ENCODE results near the gene C5orf24. TPM values are rescaled to one million over a fixed set of nuclear protein-coding genes. Genes with fewer than 3 reads are reported as not detected.

C5orf24 gene
- total RNA-seq: 42.2 and 43.2 TPM in 2 replicates

DNA sequence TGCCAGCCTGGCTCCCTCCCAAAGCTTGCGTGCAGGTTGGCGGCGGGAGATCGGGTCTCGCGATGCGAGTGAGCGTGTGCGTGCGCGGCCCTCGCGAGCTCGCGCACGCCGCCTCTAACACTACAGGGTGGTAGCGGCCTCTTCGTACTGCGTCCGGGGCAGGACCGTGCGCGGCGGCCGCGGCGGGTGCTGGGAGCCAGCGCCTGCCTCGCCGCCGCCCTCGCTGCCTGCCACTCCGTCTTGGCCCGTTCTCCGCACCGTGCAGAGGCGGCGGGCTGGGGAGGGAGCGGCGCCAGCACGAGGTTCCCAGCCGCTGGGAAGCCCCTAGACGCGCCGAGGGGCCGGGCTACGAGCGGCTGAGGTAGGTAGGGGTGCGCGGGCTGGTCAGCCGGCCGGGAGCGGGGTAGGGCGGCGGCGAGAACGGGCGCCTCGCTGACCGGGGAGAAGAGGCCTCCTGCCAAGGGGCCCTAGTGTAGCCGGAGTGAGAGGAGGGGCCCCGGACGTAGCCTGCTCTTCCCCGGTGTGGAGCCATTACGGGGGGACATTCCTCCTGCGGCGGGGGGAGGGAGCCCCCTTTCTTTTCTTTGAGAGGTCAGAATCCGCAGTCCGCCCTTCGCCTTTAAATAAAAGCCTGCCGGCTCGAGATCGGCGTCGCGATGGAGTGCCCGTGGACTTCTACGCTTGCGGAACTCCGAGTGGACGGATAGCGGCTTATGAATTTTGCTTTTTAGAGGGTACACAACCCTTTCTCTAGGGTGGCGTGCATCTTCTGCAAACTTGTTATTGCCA is at the start of gene C5orf24:
TSS of gene C5orf24 (plus strand) at position 117 of the 789 bp plus-strand sequence. CDS start 8,933 bp downstream, outside the sequence.
- no peaks in the 10 kb centered on the region for H3K9me3 Mint-ChIP-seq
- intact Hi-C loops (cut with micrococcal nuclease): loop anchor here (1.0 to 10.0 kb wide), 12 partner anchors 28 to 841 kb away; partner anchors contain the start of genes CAMLG, DDX46, JADE2 and PPP2CA
- H3K27me3 Mint-ChIP-seq (ENCODE audit: insufficient read depth): no peaks in the 10 kb centered on the region
- H3K4me3 Mint-ChIP-seq: peak within 1 kb of the TSS; percentile 97
- peaks cover 25% of the 10 kb centered on the region for H3K4me1 Mint-ChIP-seq (ENCODE audit: low read depth)
- H3K36me3 Mint-ChIP-seq (ENCODE audit: low read depth): peaks cover 15% of the 10 kb centered on the region
- peak within 1 kb of the TSS; percentile 97 for H3K27ac Mint-ChIP-seq
- peak; percentile 90 for DNase-seq (ENCODE audit: low spot score)

GRCh38 chr5:134798468-134798867 is 47.3 kb upstream of the C5orf24 start:
- DNase-seq (ENCODE audit: low spot score): no peak
- Mint-ChIP-seq H3K36me3 (ENCODE audit: low read depth) (peaks cover 51% of the 10 kb centered on the region), H3K27ac (no peak overlapping the region), H3K4me3 (no peak overlapping the region), H3K27me3 (ENCODE audit: insufficient read depth) (no peaks in the 10 kb centered on the region), H3K4me1 (ENCODE audit: low read depth) (no peaks in the 10 kb centered on the region), H3K9me3 (no peaks in the 10 kb centered on the region)
- intact Hi-C loops (cut with micrococcal nuclease): no loop called here

- intact Hi-C loops (cut with micrococcal nuclease): no loop called here
- no peaks in the 10 kb centered on the region for H3K27me3 Mint-ChIP-seq (ENCODE audit: insufficient read depth)
- H3K4me3 Mint-ChIP-seq: no peak overlapping the region
- H3K27ac Mint-ChIP-seq: no peak overlapping the region
- no peak for DNase-seq (ENCODE audit: low spot score)
- H3K36me3 Mint-ChIP-seq (ENCODE audit: low read depth): peaks cover 26% of the 10 kb centered on the region
- no peaks in the 10 kb centered on the region for H3K4me1 Mint-ChIP-seq (ENCODE audit: low read depth)
- no peaks in the 10 kb centered on the region for H3K9me3 Mint-ChIP-seq
Observed at GRCh38 chr5:134803821-134804220, 41.9 kb upstream of the C5orf24 start.

GRCh38 chr5:134813407-134813806 is 32.4 kb upstream of the C5orf24 start:
- peaks cover 33% of the 10 kb centered on the region for H3K36me3 Mint-ChIP-seq (ENCODE audit: low read depth)
- no peaks in the 10 kb centered on the region for H3K27me3 Mint-ChIP-seq (ENCODE audit: insufficient read depth)
- H3K4me3 Mint-ChIP-seq: no peak overlapping the region
- intact Hi-C loops (cut with micrococcal nuclease): loop anchor here (2.0 to 5.0 kb wide), 2 partner anchors 61 to 206 kb away; partner anchors contain the start of gene TXNDC15
- H3K9me3 Mint-ChIP-seq: no peaks in the 10 kb centered on the region
- DNase-seq (ENCODE audit: low spot score): peak; percentile 29
- peak overlapping the region; percentile 77 for H3K27ac Mint-ChIP-seq
- peaks cover 9% of the 10 kb centered on the region for H3K4me1 Mint-ChIP-seq (ENCODE audit: low read depth)

DNA sequence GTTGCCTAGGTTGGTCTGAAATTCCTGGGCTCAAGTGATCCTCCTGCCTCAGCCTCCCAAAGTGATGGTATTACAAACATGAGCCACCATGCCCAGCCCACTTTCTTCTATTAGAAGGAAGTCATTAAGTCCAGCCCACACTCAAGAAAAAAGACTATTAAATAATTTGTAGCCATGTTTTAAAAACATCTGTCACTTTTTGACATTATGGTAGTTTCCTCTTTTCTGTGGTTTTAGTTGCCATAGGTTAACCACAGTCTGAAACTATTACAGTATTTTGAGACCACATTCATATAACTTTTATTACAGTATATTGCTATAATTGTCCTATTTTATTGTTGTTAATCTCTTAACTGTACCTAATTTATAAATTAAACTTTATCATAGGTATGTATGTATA is 31.9 kb upstream of the C5orf24 start:
- intact Hi-C loops (cut with micrococcal nuclease): loop anchor here (1.0 to 5.0 kb wide), 3 partner anchors 31 to 207 kb away; partner anchors contain the start of genes C5orf24 and TXNDC15
- no peaks in the 10 kb centered on the region for H3K27me3 Mint-ChIP-seq (ENCODE audit: insufficient read depth)
- H3K4me1 Mint-ChIP-seq (ENCODE audit: low read depth): peaks cover 9% of the 10 kb centered on the region
- H3K9me3 Mint-ChIP-seq: no peaks in the 10 kb centered on the region
- H3K36me3 Mint-ChIP-seq (ENCODE audit: low read depth): peaks cover 33% of the 10 kb centered on the region
- no peak overlapping the region for H3K27ac Mint-ChIP-seq
- no peak overlapping the region for H3K4me3 Mint-ChIP-seq
- DNase-seq (ENCODE audit: low spot score): no peak

GRCh38 chr5:134817006-134817405 is 28.8 kb upstream of the C5orf24 start:
- peaks cover 32% of the 10 kb centered on the region for H3K36me3 Mint-ChIP-seq (ENCODE audit: low read depth)
- no peak for DNase-seq (ENCODE audit: low spot score)
- H3K4me1 Mint-ChIP-seq (ENCODE audit: low read depth): peaks cover 9% of the 10 kb centered on the region
- no peaks in the 10 kb centered on the region for H3K9me3 Mint-ChIP-seq
- H3K27ac Mint-ChIP-seq: no peak overlapping the region
- intact Hi-C loops (cut with micrococcal nuclease): no loop called here
- no peak overlapping the region for H3K4me3 Mint-ChIP-seq
- H3K27me3 Mint-ChIP-seq (ENCODE audit: insufficient read depth): no peaks in the 10 kb centered on the region

DNA sequence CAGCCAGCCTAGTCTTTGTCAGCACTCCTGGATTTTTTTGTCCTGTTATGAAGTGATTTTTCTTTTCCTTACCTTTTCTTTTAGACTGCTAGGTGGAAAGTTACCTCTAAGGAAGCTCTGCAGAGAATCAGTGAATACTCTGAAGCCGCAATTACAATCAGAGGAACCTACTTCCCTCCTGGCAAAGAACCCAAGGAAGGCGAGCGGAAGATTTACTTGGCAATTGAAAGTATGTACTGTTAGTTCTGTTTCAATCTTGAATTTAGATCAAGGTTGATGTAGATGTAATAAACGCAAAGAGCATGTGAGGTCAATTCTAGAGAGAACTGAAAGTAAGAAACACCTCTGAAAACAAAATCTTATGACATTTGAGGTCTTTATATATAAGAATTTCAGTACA is 27.0 kb upstream of the C5orf24 start:
- H3K27me3 Mint-ChIP-seq (ENCODE audit: insufficient read depth): no peaks in the 10 kb centered on the region
- peaks cover 2% of the 10 kb centered on the region for H3K4me1 Mint-ChIP-seq (ENCODE audit: low read depth)
- no peak overlapping the region for H3K27ac Mint-ChIP-seq
- peaks cover 23% of the 10 kb centered on the region for H3K36me3 Mint-ChIP-seq (ENCODE audit: low read depth)
- H3K4me3 Mint-ChIP-seq: no peak overlapping the region
- intact Hi-C loops (cut with micrococcal nuclease): no loop called here
- H3K9me3 Mint-ChIP-seq: no peaks in the 10 kb centered on the region
- DNase-seq (ENCODE audit: low spot score): no peak

DNA sequence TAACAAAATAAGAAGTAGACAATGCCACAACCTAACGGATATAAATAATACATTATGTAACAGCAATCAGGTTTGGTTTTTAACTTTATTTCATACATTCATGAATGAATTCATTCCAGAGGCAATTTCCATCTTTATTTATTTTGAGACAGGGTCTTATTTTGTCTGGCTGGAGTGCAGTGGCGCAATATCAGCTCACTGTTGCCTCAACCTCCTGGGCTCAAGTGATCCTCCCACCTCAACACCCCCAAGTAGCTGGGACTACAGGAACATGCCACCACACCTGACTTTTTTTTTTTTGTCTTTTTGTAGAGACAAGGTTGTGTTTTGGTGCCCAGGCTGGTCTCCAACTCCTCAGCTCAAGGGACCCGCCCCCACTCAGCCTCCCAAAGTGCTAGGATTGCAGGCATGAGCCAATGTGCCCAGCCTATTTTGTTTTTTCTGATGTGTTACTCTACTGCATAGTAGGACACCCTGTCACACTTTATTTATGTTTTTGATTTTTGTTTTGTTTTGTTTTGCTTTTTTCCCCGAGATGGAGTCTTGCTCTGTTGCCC is 26.3 kb upstream of the C5orf24 start:
- Mint-ChIP-seq H3K27me3 (ENCODE audit: insufficient read depth) (no peaks in the 10 kb centered on the region), H3K27ac (no peak overlapping the region)

DNA sequence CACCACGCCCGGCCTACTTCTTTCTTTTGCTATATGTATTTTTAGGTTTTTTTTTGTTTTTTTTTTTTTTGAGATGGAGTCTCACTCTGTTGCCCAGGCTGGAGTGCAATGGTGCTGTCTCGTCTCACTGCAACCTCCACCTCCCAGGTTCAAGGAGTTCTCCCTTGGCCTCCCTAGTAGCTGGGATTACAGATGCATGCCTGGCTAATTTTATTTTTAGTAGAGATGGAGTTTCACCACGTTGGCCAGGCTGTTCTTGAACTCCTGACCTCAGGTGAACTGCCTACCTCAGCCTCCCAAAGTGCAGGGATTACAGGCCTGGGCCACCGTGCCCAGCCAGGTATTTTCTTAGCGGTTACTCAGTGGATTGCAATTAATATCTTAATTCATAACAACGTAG is 23.9 kb upstream of the C5orf24 start:
- intact Hi-C loops (cut with micrococcal nuclease): no loop called here
- Mint-ChIP-seq H3K9me3 (no peaks in the 10 kb centered on the region), H3K4me1 (ENCODE audit: low read depth) (no peaks in the 10 kb centered on the region), H3K4me3 (no peak overlapping the region), H3K36me3 (ENCODE audit: low read depth) (peaks cover 29% of the 10 kb centered on the region), H3K27ac (no peak overlapping the region), H3K27me3 (ENCODE audit: insufficient read depth) (no peaks in the 10 kb centered on the region)
- no peak for DNase-seq (ENCODE audit: low spot score)

More for the DNA sequence above, 26.3 kb upstream of the C5orf24 start:
- Mint-ChIP-seq H3K36me3 (ENCODE audit: low read depth) (peaks cover 21% of the 10 kb centered on the region), H3K9me3 (no peaks in the 10 kb centered on the region), H3K4me3 (no peak overlapping the region), H3K4me1 (ENCODE audit: low read depth) (no peaks in the 10 kb centered on the region)
- intact Hi-C loops (cut with micrococcal nuclease): no loop called here
- DNase-seq (ENCODE audit: low spot score): no peak

- intact Hi-C loops (cut with micrococcal nuclease): no loop called here
- DNase-seq (ENCODE audit: low spot score): no peak
- Mint-ChIP-seq H3K27ac (no peak overlapping the region), H3K9me3 (no peaks in the 10 kb centered on the region), H3K27me3 (ENCODE audit: insufficient read depth) (no peaks in the 10 kb centered on the region), H3K36me3 (ENCODE audit: low read depth) (peaks cover 23% of the 10 kb centered on the region), H3K4me3 (no peak overlapping the region), H3K4me1 (ENCODE audit: low read depth) (no peaks in the 10 kb centered on the region)
Observed at GRCh38 chr5:134824681-134825080, 21.1 kb upstream of the C5orf24 start.

DNA sequence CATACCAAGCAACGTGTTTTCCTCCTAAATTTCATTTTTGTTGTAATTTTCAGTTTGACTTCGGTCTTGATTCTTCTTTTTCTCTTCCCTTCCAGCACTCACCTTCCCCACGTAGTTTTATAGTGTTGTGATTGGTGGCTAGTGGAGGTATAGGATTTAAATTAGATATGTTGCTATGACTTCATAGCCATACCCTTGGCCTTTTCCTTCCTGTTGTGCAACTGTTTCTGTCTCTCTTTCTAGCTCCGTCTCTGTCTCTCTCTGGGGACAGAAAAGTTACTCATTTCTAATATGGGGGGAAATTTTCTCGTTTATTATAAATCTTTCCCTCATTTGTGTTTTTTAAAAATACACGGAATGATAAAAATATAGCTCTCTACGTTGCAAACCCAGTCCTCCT is 20.6 kb upstream of the C5orf24 start:
- Mint-ChIP-seq H3K27me3 (ENCODE audit: insufficient read depth) (no peaks in the 10 kb centered on the region), H3K27ac (no peak overlapping the region), H3K36me3 (ENCODE audit: low read depth) (peaks cover 23% of the 10 kb centered on the region), H3K9me3 (no peaks in the 10 kb centered on the region), H3K4me3 (no peak overlapping the region), H3K4me1 (ENCODE audit: low read depth) (no peaks in the 10 kb centered on the region)
- no peak for DNase-seq (ENCODE audit: low spot score)
- intact Hi-C loops (cut with micrococcal nuclease): no loop called here

DNA sequence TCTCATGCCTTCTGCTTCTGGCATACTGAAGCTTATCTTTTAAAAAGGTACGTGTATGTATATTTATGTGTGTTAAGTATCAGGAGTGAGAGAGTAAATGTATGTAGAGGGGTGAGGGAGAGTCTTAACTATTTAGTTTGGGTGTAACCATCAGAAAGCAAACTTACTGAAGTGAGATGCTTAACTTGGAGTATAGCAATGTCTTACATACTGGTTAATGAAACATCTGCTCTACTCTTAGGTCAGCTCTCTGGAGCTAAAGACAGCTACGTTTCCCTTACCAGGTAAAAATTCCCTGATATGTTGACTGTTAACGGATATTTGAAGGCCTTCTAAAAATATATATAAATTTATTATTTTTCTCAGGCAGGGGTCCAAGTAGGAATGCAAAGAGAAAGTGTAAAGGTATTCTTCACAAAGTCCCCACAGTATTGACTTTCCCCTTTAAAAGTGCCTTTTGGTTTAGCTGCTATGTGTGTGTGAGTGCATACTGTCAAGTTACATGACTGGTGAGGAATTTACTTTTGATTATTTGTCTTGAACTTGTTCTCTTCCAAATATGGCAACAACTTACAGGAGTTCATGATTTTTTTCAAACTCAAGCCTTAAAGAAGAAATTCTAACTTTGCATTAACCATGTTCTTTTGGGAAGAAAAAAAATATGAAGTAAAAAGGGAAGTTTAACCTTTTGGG is 12.3 kb upstream of the C5orf24 start:
- no peak overlapping the region for H3K4me3 Mint-ChIP-seq
- intact Hi-C loops (cut with micrococcal nuclease): no loop called here
- H3K9me3 Mint-ChIP-seq: no peaks in the 10 kb centered on the region
- no peak overlapping the region for H3K27ac Mint-ChIP-seq
- H3K36me3 Mint-ChIP-seq (ENCODE audit: low read depth): peaks cover 9% of the 10 kb centered on the region
- H3K27me3 Mint-ChIP-seq (ENCODE audit: insufficient read depth): no peaks in the 10 kb centered on the region
- DNase-seq (ENCODE audit: low spot score): no peak
- no peaks in the 10 kb centered on the region for H3K4me1 Mint-ChIP-seq (ENCODE audit: low read depth)

- DNase-seq (ENCODE audit: low spot score): no peak
- H3K9me3 Mint-ChIP-seq: no peaks in the 10 kb centered on the region
- H3K4me1 Mint-ChIP-seq (ENCODE audit: low read depth): no peaks in the 10 kb centered on the region
- H3K36me3 Mint-ChIP-seq (ENCODE audit: low read depth): peaks cover 12% of the 10 kb centered on the region
- no peaks in the 10 kb centered on the region for H3K27me3 Mint-ChIP-seq (ENCODE audit: insufficient read depth)
- intact Hi-C loops (cut with micrococcal nuclease): no loop called here
- no peak overlapping the region for H3K4me3 Mint-ChIP-seq
- no peak overlapping the region for H3K27ac Mint-ChIP-seq
Observed at GRCh38 chr5:134835623-134836022, 10.1 kb upstream of the C5orf24 start.
